CD4-positive, alpha-beta T cell treated with Interleukin-2 at 100 ng/mL for 4 hours (primary cell): ENCODE measurements around the gene PPFIA3.
"Not testable (repeated sequence)": the region's sequence is repeated elsewhere in the genome, so short reads cannot be mapped to it uniquely, and the experiment has no call there.

Source experiments
- DNase-seq: peaks from one replicate; pipeline ENCODE4 v3.0.0-alpha.2; 2020; ENCODE audit warnings: low spot score

Gene PPFIA3

DNA sequence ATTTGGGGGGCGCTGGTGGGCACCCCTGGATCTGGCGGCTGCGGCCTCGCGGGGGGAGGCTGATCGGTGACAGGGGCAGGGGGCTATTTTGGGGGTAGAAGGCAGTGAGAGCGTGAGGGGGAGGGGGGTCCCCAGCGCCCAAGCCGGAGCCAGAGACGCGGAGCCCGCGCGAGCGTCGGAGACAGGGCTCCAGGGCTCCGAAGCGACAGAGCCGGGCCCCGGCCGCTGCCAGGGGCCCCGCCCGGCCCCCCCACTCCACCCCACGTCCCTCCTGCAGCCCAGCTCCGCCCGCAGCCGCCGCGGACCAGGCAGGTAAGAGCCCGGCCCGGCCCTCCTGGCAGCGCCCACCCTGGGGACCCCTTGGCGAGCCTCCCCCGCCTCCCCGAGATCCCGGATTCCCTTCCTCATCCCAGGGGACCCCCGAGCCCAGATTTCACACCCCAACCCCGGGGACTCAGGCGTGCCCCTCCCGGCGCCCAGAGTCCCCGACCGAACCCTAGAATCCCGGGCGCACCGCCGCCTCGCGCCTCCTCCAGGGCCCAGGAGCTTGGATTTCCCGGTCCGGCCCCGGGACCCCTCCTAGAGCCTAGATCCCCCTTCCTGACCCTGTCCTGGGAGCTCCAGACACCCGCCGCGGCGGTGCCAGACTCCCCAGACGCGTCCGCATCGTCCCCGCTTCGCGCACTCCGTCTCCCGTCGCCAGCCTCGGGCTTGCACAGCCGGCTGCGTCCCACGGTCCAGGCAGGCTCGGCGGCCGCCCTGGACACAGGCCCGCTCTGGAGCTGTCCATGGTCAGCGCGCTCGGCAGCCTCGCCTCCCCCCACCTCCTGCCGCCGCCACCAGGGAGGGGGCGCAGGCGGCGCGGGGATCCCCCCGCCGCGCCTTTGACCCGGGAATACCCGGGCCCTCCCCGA, at the start of gene PPFIA3:
PPFIA3 (plus strand) TSS at position 134 of the 914 bp plus-strand sequence. CDS start 8,330 bp downstream, outside the sequence.
- no peak for DNase-seq

DNA sequence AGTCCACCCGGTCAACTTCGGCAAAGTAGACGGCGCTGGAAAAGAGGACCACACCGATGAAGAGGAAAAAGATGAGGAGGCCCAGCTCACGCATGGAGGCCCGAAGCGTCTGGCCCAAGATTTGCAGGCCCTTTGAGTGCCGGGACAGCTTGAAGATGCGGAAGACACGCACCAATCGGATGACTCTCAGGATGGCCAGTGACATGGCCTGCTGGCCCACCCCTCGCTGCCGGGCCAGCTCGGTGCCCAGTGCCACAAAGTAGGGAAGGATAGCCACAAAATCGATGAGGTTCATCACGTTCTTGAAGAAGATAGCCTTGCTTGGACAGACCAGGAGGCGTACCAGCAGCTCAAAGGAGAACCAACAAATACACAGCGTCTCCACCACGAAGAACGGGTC, 48.9 kb upstream of the PPFIA3 start:
- no peak for DNase-seq

GRCh38 chr19:49071860-49072547, 47.3 kb upstream of the PPFIA3 start:
- DNase-seq = no peak

GRCh38 chr19:49073514-49074378, 45.6 kb upstream of the PPFIA3 start:
- no peak for DNase-seq

- not testable (repeated sequence) for DNase-seq
Observed at GRCh38 chr19:49074869-49075268, 44.5 kb upstream of the PPFIA3 start.

DNA sequence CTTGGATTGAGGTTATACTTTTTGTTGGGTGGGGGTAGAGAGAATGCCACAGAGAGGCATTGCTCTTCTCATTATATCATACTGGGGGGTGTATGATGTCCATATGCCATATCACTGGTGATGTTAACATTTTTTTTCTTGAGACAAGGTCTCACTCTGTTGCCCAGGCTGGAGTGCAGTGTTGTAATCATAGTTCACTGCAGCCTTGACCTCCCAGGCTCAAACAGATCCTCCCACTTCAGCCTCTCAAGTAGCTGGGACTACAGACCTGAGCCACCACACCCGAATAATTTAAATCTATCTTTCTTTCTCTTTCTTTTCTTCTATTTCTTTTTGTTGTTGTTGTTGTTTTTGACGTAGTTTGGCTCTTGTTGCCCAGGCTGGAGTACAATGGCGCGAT, 39.0 kb upstream of the PPFIA3 start:
- DNase-seq = no peak

DNA sequence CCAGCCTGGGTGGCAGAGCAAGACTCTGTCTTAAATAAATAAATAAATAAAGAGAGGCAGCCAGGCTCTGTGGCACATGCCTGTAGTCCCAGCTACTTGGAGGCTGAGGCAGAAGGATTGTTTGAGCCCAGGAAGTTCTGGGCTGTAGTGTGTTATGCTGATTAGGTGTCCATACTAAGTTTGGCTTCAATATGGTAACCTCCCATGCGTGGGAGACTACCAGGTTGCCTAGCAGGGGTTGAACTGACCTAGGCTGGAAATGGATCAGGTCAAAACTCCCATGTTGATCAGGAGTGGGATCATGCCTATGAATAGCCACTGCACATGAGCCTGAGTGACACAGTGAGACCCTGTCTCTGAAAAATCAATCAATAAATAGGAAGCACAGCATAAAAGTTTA, 38.1 kb upstream of the PPFIA3 start:
- DNase-seq = no peak

DNA sequence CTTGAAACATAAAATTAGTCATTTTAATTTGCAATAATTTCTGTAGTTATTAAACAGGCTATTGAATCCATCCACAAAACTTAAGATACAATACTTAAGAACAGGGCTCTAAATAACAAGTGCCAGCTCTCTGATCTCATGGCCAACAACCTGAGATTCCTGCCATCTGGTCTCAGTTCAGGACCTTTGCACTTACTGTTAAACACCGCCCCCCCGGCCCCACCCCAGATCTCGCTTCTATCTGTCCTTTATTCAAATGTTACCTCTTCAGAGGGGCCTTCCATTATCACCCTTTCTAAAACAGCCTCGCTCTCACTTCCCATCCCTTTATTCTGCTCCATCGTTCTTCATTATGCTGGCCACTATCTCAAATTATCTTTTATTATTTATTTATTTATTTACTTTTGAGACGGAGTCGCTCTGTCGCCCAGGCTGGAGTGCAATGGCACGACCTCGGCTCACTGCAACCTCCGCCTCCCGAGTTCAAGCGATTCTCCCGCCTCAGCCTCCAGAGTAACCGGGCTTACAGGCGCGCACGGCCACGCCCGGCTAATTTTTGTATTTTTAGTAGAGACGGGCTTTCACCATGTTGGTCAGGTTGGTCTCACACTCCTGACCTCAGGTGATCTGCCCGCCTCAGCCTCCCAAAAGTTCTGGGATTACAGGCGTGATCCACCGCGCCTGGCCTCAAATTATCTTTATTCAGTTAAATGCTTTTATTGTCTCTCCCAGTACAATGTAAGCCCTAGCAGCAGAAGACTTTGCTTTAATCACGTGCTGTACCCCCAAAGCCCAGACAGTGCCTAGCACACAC, 34.9 kb upstream of the PPFIA3 start:
- DNase-seq = no peak

DNA sequence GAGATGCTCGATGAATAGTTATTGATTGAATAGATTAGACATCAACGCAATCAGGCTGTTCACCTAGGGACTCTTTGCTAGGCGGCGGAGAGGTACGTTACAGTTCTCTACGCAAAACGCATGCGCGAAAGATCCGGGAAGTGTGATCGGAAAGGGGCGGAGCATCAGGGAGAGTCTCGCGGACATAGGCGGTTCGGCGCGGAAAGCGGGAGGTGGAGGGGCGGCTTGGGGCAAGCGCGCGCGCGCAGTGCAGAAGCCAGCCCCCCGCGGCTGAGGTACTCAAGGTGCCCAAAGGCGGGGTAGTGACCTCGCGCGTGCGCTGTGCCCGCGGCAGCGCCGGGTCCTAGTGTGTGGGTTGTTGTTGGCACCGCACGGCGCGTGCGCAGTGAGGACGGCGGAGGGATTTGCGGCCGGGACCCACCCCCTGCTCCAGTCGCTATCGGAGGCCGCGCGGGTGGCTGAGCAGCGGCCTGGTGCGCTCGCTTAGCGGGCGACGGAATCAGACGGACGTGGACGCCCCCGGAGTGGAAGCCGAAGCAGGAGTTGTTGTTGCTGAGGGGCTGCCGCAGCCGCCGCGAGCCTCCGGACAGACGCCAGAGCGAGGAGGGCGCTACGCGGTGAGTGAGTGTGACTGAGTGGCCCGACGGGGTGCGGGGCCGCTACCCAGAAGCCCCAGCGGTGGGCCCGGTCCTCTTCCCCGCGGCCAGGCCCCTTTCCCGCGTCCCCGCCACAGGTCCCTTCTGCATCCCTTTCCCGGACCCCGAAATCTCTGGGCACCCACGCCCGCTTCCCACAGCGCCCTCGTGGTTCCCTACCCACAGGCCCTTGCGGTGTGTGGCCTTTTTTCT, 34.1 kb upstream of the PPFIA3 start, which contains the start of gene SNRNP70:
SNRNP70 (plus strand) TSS at position 432 of the 848 bp plus-strand sequence. CDS start 964 bp downstream, outside the sequence.
- DNase-seq = peak; percentile 100

GRCh38 chr19:49085868-49086232, 33.5 kb upstream of the PPFIA3 start:
- DNase-seq = no peak

DNA sequence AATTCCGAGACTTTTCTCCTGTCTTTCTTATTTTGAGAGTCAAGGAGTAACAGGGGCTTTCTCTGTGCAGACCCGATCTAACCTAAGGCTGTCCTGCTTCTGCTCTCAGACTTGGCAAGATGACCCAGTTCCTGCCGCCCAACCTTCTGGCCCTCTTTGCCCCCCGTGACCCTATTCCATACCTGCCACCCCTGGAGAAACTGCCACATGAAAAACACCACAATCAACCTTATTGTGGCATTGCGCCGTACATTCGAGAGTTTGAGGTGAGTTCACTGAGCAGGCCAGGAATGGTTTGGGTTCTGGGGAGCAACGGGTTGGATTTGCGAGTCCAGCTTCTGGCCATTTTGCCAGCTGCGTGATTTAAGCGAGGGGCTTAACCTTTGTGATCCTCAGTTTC, 33.0 kb upstream of the PPFIA3 start:
- no peak for DNase-seq

- DNase-seq = no peak
Observed at GRCh38 chr19:49091391-49092038, 27.8 kb upstream of the PPFIA3 start.

GRCh38 chr19:49092686-49093085, 26.7 kb upstream of the PPFIA3 start:
- DNase-seq = no peak

DNA sequence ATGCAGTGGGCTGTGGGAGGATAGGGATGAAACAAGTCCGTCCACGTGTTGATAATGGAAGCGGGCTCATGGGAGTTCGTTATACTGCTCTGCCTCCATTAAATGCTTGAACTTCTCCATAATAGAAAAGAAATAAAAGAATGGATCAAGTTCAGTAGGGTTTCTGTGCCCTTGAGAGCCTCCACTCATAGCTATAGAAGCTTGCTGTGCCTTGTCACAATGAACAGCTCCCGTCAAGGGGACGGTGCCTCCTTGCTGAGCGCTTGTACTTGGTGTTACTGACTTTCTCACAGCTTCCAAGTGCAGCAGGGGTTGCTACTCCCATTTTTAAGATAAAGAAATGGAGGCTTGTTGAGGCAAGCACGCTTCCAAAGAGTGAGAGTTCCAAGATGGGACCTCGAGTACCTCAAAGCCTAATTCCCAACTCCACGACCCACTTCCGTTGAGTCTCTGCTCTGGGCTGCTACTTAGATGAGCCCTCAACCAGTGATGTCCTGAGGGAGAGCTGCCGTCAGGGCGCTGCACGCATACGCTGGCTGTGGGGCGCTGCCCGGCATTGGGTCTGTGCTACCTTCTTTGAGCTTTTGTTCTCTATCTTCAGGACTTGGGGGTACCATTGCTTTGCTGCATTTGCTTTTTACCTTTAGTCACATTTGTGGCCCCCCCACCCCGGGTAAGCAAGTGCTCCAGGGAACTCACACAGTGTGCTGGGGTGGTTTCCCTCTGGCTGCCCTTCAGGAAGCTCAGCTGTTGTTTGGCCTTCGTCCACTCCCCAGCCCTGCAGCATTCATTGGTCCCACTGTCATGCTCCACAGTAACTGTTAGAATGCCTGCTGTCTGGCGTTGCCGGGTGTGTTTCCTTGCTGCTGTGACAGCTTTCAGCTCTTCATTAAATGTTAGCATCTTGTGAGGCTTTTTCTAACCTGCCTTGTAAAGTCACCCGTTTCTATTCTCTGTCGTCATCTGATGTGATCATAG, 24.6 kb upstream of the PPFIA3 start:
- no peak for DNase-seq

DNA sequence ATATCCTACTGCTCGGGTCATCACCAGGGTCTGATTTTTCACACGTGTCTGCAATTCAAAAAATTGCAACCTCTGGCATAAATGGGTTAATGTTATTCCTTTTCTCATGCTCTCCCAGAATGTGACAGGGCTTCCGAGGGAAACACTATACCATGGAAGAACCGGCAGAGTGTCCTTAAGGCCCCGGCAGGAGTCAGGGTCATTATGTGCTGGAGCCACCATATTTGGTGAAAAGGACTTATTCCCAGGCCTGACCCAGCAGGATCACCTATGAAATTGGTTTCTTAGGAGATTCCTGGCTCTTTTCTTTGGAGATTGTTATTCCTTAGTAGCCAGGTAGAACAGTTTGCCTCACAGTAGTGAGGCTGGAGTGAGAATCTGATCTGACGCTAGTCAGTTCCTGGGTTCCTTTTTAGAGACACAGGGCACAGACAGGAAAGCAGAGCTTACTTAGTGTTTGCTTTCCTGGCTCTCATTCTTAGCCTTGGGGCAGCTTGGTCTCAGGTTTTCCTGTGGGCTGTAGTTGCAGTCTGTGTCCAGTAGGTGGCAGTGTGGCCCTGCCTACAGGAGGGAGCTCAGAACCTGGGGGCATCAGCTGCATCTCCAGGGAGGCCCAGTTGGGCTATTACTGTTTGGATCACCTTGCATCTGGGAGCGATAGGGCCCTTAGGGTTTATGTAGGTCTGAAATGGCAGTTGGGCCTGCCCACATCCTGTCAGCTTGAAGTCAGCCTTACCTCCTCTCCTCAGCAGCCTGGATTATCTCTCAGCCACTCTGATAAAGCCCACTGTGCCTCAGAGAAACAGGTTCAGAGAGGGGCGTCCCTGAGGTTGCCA, 21.7 kb upstream of the PPFIA3 start:
- DNase-seq = peak; percentile 83

- DNase-seq = no peak
Observed at GRCh38 chr19:49098795-49099194, 20.5 kb upstream of the PPFIA3 start.

GRCh38 chr19:49101160-49101559, 18.2 kb upstream of the PPFIA3 start:
- no peak for DNase-seq

DNA sequence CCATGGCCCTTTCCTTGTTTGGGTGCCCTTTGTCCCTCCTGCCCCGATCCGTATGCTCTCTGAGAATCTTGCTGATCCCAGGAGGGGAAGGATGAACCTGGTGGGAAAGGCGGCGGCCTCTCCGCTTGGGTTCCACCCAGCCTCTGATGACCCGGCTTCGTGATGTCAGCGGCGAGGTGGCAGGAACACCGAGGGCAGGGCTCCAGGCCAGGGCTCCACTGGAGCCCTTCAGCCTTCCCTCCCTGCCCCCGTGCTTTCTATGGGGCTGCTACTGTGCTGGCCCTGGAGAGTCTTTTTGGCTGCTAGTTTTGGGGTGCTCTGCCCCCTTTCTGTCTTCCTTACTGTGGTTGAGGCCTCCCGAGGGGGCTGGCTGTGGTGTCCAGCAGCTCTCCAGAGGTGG, 17.0 kb upstream of the PPFIA3 start:
- no peak for DNase-seq
